ENCODE data around the gene TGFBR3.

Gene TGFBR3

DNA sequence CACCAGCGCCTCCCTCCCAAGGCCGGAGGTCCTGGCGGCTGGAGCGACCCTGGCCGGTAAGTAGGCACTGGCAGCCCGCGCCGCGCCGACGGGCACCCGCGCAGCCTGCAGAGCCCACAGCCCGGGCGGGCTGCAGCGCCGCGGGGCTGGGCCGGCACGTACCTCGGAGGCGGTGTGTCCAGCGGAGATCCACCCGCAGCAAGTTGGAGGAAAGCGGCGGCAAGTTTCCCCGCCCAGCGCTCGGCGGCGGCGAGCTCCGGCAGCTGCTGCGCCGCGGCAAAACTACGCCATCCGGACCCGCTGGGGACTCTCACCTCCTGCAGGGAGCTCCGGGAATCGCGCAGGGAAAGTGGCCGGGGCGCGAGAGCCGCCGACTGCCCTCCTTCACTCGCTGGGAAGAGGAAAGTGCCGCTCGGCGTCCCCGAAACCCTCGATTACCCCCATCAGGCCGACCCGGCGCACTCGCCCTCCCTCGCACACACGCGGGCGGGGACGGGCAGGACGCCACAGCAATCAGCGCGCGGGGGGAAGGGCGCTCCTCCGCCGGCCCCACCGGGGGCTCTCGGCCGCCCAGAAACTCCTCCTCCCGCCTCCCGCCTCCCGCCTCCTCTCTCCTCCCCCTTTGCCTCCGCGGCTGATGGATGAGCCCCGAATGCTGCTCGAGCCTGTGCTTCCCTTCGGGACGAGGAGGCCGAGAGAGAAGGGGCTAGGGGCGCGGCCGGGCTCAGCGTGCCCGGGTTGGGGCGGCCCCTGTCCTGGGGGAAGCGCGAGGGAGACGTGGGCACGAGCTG, at the start of gene TGFBR3:
Gene TGFBR3 (minus strand): TSS at position 436 of the 791 bp plus-strand sequence. CDS start 24,620 bp downstream, outside the sequence.
- no peak for DNase-seq

- DNase-seq = no peak
Measured at GRCh38 chr1:91929250-91929649, 43.3 kb upstream of the TGFBR3 start.

DNA sequence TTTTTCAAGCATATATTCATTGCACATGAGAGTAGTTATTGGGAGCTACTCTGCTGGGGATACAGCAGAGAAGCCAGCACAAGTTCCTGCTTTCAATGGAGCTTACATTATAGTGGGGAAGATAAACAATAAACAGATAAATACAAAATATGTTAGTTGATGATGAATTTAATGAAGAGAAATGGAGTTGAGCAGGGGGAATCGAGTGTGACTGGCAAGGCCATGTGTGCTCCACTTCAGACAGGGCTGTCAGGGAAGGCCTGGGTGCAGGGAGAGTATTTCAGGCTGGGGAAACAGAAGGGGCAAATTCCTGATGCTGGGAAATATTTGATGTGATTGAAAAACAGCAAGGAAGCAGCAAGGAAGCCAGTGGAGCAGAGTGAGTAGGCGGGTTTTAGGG, 42.1 kb upstream of the TGFBR3 start:
- DNase-seq = no peak

DNA sequence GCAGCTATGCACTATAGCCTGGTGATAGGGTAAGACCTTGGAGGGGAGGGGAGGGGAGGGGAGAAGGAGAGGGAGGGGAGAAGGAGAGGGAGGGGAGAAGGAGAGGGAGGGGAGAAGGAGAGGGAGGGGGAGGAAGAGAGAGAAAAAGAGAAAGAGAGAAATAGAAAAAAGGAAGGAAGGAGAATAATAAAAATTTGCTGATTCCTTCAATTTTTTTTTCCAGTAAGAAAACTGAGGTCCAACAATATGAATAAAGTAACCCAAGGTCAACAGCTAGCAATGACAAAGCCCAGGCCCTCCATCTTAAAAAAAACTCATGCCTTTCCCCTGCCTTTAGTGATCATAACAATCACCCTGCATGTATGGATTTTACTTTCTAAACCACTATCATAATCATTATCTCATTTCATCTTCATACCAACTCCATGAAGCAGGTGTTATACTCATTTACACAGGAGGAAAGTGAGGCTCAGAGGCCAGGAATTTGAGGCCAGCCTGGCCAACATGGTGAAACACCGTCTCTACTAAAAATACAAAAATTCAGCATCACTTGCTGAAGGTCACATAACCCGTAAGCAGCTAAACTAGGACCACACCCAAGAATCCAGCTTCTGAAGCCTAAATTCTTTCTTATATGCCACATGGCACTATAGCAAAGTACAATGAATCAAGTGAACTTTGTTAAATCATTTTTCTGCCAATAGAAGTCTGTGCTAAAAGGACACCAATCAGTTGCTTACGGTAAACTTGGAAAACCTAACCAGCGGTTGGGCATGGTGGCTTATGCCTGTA, 39.9 kb upstream of the TGFBR3 start:
- DNase-seq = no peak

DNA sequence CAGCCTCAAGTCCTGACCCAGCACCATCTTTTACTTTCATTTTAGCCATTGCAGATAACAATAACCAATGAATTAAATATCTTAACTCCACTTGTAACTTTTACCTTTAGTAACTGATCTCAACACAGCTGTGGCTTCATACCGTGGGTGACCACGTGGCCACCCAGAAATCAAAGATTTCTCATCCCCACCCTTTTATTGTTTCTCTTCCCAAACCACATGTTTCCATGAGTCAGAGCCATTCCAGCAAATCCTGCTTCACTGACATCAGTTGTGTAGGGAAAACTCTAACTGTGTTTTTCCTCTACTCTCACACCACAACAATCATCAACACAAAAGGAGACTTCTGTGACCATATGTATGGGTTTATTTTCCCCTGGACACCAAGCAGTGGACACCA, 38.2 kb upstream of the TGFBR3 start:
- no peak for DNase-seq

DNA sequence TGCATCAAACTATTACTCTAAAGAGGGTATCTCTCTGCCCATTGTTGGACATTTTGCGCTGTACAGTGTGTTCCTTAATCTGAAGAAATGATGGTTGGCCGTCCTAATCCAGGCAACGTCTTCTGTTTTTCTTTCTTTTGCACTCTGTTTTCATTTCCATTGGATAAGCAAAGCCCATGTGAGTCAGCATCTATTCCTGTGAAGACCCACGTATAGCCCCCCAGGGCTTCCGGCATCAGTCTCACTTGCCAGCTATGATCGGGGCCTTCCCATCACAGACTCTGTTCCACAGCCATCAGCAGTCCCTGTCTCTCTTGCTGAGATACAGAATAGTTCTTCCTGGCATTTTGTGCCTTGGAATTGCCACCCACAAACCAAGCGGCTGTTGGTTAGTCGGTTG, 34.0 kb upstream of the TGFBR3 start:
- DNase-seq = no peak

DNA sequence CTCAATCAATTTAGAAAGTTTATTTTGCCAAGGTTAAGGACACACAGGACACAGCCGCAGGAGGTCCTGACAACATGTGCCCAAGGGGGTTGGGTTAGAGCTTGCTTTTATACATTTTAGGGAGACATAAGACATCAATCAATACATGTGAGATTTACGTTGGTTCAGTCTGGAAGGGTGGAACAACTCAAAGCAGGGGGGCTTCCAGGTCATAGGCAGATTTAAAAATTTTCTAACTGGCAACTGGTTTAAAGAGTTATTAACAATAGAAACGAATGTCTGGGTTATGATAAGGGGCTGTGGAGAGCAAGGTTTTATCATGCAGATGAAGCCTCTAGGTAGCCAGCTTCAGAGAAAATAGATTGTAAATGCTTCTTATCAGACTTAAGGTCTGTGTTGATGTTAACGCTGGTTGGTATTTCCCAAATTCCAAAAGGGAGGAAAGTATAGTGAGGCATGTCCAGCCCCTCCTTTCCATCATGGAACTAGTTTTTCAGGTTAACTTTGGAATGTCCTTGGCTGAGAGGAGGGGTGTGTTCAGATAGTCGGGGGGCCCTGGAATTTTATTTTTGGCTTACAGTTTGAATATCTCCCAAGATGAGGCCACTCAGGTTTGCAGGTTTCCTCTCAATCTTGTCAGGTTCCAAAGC, 31.0 kb upstream of the TGFBR3 start:
- no peak for DNase-seq

- DNase-seq = no peak
Measured at GRCh38 chr1:91916046-91916445, 30.1 kb upstream of the TGFBR3 start.

DNA sequence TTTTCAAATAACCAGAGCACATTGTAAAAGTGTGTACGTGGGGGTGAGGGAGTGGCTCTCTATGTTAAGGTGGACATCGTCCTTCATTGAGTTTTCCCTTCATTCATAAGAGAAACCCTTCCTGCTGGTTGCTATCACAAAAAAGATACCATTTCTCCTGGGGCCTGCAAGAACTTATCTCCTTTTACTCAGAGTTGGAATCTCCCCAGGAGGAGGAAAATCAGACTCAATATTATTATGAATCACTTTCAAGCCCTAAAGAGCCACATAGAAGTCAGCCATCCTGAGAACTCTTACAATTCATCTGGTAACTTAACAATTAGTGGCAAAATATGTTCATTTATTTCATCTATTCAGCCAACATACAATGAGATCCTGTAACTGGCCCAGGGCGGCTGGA, 27.1 kb upstream of the TGFBR3 start:
- no peak for DNase-seq

DNA sequence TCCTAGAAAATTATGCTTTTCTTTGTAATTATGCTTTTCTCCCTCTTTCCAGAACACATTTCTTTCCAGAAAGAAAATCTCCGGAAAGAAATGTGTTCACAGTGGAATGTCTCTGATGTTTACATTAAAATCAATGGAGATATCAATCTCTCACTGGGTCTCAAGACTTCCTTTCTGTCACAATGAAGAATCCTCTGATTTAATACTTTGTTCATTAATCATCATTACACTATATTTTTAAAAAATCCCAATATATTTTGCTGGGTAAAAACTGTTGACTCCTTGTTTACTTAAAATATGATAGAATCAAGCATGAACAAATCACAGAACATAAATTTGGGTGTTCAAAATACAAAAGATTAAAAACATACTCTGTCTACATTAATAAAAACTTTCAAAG, 26.3 kb upstream of the TGFBR3 start:
- no peak for DNase-seq

GRCh38 chr1:91901231-91901630, 15.3 kb upstream of the TGFBR3 start:
- no peak for DNase-seq

DNA sequence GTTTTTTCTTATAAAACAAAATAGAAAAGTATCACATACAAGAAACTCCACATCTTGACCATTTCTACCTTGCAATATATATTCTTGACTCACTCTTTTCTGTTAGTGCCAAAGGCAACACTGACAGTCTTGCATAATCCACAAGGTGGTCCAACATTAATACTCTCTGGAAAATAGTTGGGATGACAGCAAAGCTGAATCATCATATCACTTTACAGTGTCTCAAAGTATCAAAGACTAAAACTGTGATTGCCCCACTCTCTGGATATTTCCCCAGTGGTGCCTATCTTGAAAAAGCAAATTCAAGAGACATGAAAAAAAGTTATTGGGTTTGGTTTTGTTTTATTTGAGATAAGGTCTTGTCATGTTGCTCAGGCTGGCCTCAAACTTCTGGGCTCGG, 14.6 kb upstream of the TGFBR3 start:
- DNase-seq = no peak

- no peak for DNase-seq
Measured at GRCh38 chr1:91897016-91897415, 11.1 kb upstream of the TGFBR3 start.

GRCh38 chr1:91895832-91896556, 10.0 kb upstream of the TGFBR3 start:
- no peak for DNase-seq

- DNase-seq = no peak
Measured at GRCh38 chr1:91894036-91894761, 8.2 kb upstream of the TGFBR3 start.

DNA sequence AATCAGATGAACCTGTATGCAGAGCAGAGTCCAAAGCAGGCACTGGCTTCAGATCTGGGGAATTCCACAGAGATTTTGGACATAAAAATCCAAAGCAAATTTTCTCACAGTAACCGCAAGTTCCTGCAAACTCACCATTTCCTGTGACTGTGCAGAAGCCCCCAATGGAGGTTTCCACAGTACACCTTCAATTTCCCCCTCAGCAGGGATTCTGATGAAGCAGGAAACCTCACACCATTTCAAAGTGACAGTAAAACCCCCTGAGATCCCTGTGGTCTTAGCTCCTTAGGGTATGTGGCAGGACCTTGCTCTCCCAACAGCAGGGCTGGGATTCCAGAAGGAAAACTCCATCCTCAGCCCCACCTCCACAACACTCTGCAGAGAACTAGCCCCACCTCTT, 6.0 kb upstream of the TGFBR3 start:
- DNase-seq = no peak

GRCh38 chr1:91891454-91891853, 5.5 kb upstream of the TGFBR3 start:
- DNase-seq = no peak

- no peak for DNase-seq
Measured at GRCh38 chr1:91889717-91890459, 3.9 kb upstream of the TGFBR3 start.

- DNase-seq = no peak
Measured at GRCh38 chr1:91885213-91885715, 687 bp downstream of the TGFBR3 start.

DNA sequence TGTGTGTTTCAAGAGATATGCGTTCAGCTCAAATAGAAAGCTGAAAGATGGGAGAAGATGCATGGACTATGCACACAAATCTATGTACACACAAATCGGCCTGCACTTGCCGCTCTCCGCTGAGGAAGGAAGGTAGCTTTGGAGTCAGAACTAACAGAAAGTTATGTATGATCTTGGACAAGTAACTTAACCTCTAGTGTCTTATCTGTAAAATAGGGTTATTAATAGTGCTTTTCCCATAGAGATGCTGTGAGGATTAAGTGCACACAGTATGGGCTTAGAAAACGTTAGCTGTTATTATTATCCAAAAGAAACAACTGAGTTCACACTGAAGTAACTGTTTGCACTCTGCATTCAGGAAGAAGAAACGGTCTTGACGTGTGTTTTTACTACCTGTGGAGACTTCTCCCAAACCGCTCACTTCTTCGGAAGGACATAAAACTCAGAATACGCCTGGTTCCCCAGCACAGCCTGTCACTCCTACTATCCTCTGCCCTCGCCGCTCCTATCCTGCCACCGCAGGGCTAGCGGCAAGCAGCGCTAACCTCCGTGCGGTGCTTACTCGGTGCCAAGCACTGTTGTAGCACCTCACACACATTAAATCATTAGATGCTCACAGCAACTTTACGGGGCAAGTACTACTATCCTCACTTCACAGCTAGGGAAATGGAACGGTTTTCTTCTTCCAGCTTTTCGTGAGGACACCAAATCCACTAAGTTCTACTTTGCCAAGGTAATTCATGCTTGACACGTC, 1.3 kb downstream of the TGFBR3 start:
- DNase-seq = no peak

DNA sequence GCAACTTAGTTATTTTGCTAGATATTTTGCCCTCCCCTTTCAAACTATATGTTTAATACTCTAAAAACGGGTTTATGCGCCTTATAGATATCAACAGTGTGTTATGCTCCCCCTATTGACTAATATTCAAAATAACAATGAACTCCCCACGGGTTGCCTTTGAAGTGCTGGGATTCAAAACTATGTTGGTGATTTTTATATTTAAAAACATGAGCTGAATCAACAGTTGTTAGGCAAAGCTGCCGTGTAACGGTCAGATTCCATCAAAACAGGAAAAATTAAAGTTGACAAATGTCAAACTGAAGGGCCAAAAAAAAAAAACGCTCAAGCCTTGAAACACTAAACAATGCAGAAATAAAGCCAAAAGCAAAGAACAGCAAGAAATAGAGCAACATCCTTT, 2.5 kb downstream of the TGFBR3 start:
- DNase-seq = no peak

All from NCI-H1436 treated with DMSO at 0.1 percent for 48 hours (cell line).